SU-DHL-6 (cell line): ENCODE measurements around the gene SLC7A4.

Experiments used
- CTCF ChIP-seq: fragments of 200-600 bp; sonication (generic); IDR thresholded peaks from one replicate; pipeline ENCODE4 v1.5.1; 2017; ENCODE audit warnings: antibody characterized with exemption, mild to moderate bottlenecking, low read length, moderate library complexity; ENCODE audit not compliant: insufficient read depth, poor library complexity, severe bottlenecking
- EZH2phosphoT487 ChIP-seq: fragments of 200-600 bp; sonication (generic), shearing (Covaris generic); conservative IDR thresholded peaks from 2 replicates; pipeline ENCODE4 v1.6.1; 2018; ENCODE audit warnings: mild to moderate bottlenecking, antibody characterized with exemption, low read length, moderate library complexity, mixed read lengths

DNA sequence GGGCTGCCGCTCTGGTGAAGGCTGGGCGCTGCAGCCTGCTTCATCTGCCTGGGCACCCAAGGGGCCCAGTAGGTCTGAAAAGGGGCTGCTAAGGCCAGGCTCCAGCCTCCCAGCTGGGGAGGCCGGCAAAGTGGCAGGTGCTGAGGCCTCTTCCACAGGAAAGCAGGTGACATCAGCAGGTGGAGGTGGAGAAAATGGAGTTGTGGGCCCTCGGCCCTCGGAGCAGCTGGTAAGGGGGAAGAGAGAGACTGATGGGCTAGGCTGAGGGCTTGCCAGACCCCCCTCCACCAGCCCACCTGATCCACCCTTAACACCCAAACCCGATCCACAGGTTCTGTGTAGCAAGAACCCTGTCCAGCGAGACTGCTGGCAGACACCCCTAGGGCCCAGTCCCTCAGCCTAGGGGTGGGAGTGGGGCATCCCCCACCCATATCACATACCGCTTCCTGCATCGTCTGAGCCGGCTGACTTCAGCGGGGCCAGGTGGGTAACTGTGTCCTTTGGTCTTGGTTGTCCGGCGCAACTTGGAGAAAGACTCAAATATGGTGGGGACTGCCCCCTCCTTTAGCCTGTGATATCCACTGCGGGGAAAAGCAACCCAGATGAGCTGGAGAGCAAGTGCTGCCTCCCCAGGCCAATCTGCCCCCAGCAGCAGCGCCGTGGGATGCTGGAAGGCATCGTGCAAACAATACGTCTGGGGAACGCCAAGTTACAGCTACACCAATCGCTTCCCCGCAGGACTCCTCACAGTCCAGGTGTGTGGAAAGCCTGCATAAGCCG, 32.0 kb downstream of the SLC7A4 start:
- TF ChIP-seq CTCF = no peak
- TF ChIP-seq EZH2phosphoT487 = no peak
